ENCODE data around the gene ZNRF2.

- TF ChIP-seq CTCF (IDR thresholded peaks at IDR 0.05) (no peak), POLR2A (IDR thresholded peaks at IDR 0.05) (no peak)
These were observed 81.2 kb downstream of the ZNRF2 start for GRCh38 chr7:30365621-30366020.

All from esophagus squamous epithelium (tissue), 4 donors.